ENCODE results near the gene NKAIN2.

- TF ChIP-seq CTCF (IDR thresholded peaks at IDR 0.05) (no peak), POLR2A (IDR thresholded peaks at IDR 0.05) (no peak)
Measured at GRCh38 chr6:123956492-123957139, 153.0 kb downstream of the NKAIN2 start.
